VCaP (cell line): ENCODE results near the gene UGP2.

Source experiments
- H3K27ac ChIP-seq: fragments of 450-650 bp; 2 replicates; pipeline ENCODE4 v1.5.1; 2017
- CTCF ChIP-seq: fragments of 450-650 bp; conservative IDR thresholded peaks from 2 replicates; pipeline ENCODE4 v1.5.1; 2017; ENCODE audit warnings: mild to moderate bottlenecking, moderate library complexity

Gene UGP2

GRCh38 chr2:63856303-63856603 is 14.6 kb downstream of the UGP2 start:
- H3K27ac ChIP-seq: no peak overlapping the region
- no peak for TF ChIP-seq CTCF

GRCh38 chr2:63858291-63858690 is 16.6 kb downstream of the UGP2 start:
- H3K27ac ChIP-seq: no peak overlapping the region

GRCh38 chr2:63861220-63861822 is 19.6 kb downstream of the UGP2 start:
- no peak overlapping the region for H3K27ac ChIP-seq
- TF ChIP-seq CTCF: peak; percentile 67

More at GRCh38 chr2:63858291-63858690, 16.6 kb downstream of the UGP2 start:
- no peak for TF ChIP-seq CTCF

- no peak for TF ChIP-seq CTCF
- peak overlapping the region; percentile 44 for H3K27ac ChIP-seq
Measured at GRCh38 chr2:63862806-63863205, 21.1 kb downstream of the UGP2 start.

GRCh38 chr2:63863707-63864106 is 22.0 kb downstream of the UGP2 start:
- TF ChIP-seq CTCF: no peak
- H3K27ac ChIP-seq: peak overlapping the region; percentile 44; the same call in 1 of the 2 replicates

- TF ChIP-seq CTCF: no peak
- H3K27ac ChIP-seq: no peak overlapping the region
Measured at GRCh38 chr2:63865159-63865799, 23.6 kb downstream of the UGP2 start.

GRCh38 chr2:63866009-63866709 is 24.5 kb downstream of the UGP2 start:
- H3K27ac ChIP-seq: no peak overlapping the region

More at GRCh38 chr2:63866009-63866709, 24.5 kb downstream of the UGP2 start:
- no peak for TF ChIP-seq CTCF
